HepG2 (cell line): ENCODE measurements around the gene FZD4. TPM values are rescaled to one million over a fixed set of nuclear protein-coding genes. Genes with fewer than 3 reads are reported as not detected.

Experiments used
- ATF4 ChIP-seq, 2 experiments: fragments of 450-650 bp in 1 of 2; sonication (generic) in 1 of 2; formaldehyde crosslinking; IDR thresholded peaks; 2 replicates each; pipeline versions ENCODE4 v1.5.0 to v1.8.0; 2020 to 2022; ENCODE audit warnings: mild to moderate bottlenecking in 1 of 2, missing genetic modification reagents in 1 of 2
- ELF4 ChIP-seq: sonication (generic); formaldehyde crosslinking; IDR thresholded peaks from 2 replicates; pipeline ENCODE4 v1.5.0; 2020; ENCODE audit warnings: missing genetic modification reagents, mild to moderate bottlenecking, moderate library complexity, borderline replicate concordance
- FOXP4 ChIP-seq: sonication (generic); formaldehyde crosslinking; IDR thresholded peaks from 2 replicates; pipeline ENCODE4 v1.4.0; 2020; ENCODE audit warnings: missing genetic modification reagents
- MED1 ChIP-seq: sonication (generic); formaldehyde crosslinking; IDR thresholded peaks from 2 replicates; pipeline ENCODE4 v1.4.0; 2020; ENCODE audit warnings: missing genetic modification reagents
- MEF2D ChIP-seq: sonication (generic); formaldehyde crosslinking; IDR thresholded peaks from 2 replicates; pipeline ENCODE4 v1.5.1; 2020; ENCODE audit warnings: mild to moderate bottlenecking, missing genetic modification reagents
- NR0B2 ChIP-seq: sonication (generic); formaldehyde crosslinking; IDR thresholded peaks from 2 replicates; pipeline ENCODE4 v1.4.0; 2020; ENCODE audit warnings: mild to moderate bottlenecking, missing genetic modification reagents
- PRDM15 ChIP-seq: sonication (generic); formaldehyde crosslinking; IDR thresholded peaks from 2 replicates; pipeline ENCODE4 v1.4.0; 2020; ENCODE audit warnings: missing genetic modification reagents
- ZBTB7B ChIP-seq: sonication (generic); formaldehyde crosslinking; IDR thresholded peaks from 2 replicates; pipeline ENCODE4 v1.4.0; 2020; ENCODE audit warnings: missing genetic modification reagents
- ZC3H4 ChIP-seq: sonication (generic); formaldehyde crosslinking; IDR thresholded peaks from 2 replicates; pipeline ENCODE4 v1.4.0; 2020; ENCODE audit warnings: missing genetic modification reagents, borderline replicate concordance
- ZFX ChIP-seq: sonication (generic); formaldehyde crosslinking; IDR thresholded peaks from 2 replicates; pipeline ENCODE4 v1.4.0; 2020; ENCODE audit warnings: mild to moderate bottlenecking, low read depth, missing genetic modification reagents, moderate library complexity
- ZNF329 ChIP-seq: sonication (generic); formaldehyde crosslinking; IDR thresholded peaks from 2 replicates; pipeline ENCODE4 v1.9.0; 2021; ENCODE audit warnings: low read depth, mild to moderate bottlenecking, missing genetic modification reagents
- ZNF674 ChIP-seq: sonication (generic); formaldehyde crosslinking; IDR thresholded peaks from 2 replicates; pipeline ENCODE4 v1.5.0; 2020; ENCODE audit warnings: low read depth, mild to moderate bottlenecking, missing genetic modification reagents
- ZNF782 ChIP-seq: sonication (generic); formaldehyde crosslinking; IDR thresholded peaks from 2 replicates; pipeline ENCODE4 v1.4.0; 2020; ENCODE audit warnings: missing genetic modification reagents, mild to moderate bottlenecking, borderline replicate concordance
- polyA plus RNA-seq, 8 experiments: library from polyadenylated mRNA; depleted of rRNA in 3 of 8; stranded (reverse) in 7 of 8; unstranded in 1 of 8; fragments of >200 nt; fragmentation: Illumina TruSeq in 4 of 8; extraction: Trizol in 4 of 8; gene quantifications; 2 replicates each; pipeline versions ENCODE4 v1.2.1 to v1.2.3, GENCODE V29; 2011 to 2016; ENCODE audit warnings: low read depth in 4 of 8, missing spikeins in 1 of 8, mixed read lengths in 1 of 8; ENCODE audit not compliant: insufficient read depth in 1 of 8
- total RNA-seq, 5 experiments: library from RNA; depleted of rRNA; stranded (reverse); fragments of >200 nt; fragmentation: Illumina TruSeq; extraction: Trizol; gene quantifications; 2 replicates each; pipeline ENCODE4 v1.2.3, GENCODE V29; 2016; ENCODE audit warnings: low read depth in 1 of 5
- TF ChIP-seq, protein P1 (sequence below): sonication (generic); formaldehyde crosslinking; IDR thresholded peaks from 2 replicates; pipeline ENCODE4 v1.5.0; 2020; ENCODE audit warnings: mild to moderate bottlenecking, missing genetic modification reagents, borderline replicate concordance
- TF ChIP-seq, protein P2 (sequence below): IDR thresholded peaks from 2 replicates; pipeline ENCODE4 v1.6.1; 2016; ENCODE audit warnings: control low read depth

FZD4 gene
- total and polyA plus RNA-seq, 2 of the 13 experiments (the other 11 are each of a cell fraction or from before 2014, with no cell fraction given): 46.5 to 70.4 TPM

- TF ChIP-seq ZC3H4 (no peak), ZFX (CRISPR knock-in tag) (peak; percentile 47; the same call in 1 of the 2 replicates), MED1 (CRISPR knock-in tag) (peak; percentile 54), MEF2D (no peak), ZNF782 (CRISPR knock-in tag) (no peak), ELF4 (no peak), ZBTB7B (0 out of 2 replicates have a peak, but pooled peaks have one; percentile 63), FOXP4 (CRISPR knock-in tag) (peak; percentile 63), ATF4 (CRISPR knock-in tag; IDR thresholded peaks at IDR 0.05) (no peak), PRDM15 (no peak), NR0B2 (CRISPR knock-in tag) (no peak), ZNF329 (CRISPR knock-in tag) (no peak), ZNF674 (CRISPR knock-in tag) (no peak)
- TF ChIP-seq, protein P1, sequence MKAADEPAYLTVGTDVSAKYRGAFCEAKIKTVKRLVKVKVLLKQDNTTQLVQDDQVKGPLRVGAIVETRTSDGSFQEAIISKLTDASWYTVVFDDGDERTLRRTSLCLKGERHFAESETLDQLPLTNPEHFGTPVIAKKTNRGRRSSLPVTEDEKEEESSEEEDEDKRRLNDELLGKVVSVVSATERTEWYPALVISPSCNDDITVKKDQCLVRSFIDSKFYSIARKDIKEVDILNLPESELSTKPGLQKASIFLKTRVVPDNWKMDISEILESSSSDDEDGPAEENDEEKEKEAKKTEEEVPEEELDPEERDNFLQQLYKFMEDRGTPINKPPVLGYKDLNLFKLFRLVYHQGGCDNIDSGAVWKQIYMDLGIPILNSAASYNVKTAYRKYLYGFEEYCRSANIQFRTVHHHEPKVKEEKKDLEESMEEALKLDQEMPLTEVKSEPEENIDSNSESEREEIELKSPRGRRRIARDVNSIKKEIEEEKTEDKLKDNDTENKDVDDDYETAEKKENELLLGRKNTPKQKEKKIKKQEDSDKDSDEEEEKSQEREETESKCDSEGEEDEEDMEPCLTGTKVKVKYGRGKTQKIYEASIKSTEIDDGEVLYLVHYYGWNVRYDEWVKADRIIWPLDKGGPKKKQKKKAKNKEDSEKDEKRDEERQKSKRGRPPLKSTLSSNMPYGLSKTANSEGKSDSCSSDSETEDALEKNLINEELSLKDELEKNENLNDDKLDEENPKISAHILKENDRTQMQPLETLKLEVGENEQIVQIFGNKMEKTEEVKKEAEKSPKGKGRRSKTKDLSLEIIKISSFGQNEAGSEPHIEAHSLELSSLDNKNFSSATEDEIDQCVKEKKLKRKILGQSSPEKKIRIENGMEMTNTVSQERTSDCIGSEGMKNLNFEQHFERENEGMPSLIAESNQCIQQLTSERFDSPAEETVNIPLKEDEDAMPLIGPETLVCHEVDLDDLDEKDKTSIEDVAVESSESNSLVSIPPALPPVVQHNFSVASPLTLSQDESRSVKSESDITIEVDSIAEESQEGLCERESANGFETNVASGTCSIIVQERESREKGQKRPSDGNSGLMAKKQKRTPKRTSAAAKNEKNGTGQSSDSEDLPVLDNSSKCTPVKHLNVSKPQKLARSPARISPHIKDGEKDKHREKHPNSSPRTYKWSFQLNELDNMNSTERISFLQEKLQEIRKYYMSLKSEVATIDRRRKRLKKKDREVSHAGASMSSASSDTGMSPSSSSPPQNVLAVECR (CRISPR knock-in tag): peak; percentile 37; the same call in 1 of the 2 replicates
- TF ChIP-seq, protein P2, sequence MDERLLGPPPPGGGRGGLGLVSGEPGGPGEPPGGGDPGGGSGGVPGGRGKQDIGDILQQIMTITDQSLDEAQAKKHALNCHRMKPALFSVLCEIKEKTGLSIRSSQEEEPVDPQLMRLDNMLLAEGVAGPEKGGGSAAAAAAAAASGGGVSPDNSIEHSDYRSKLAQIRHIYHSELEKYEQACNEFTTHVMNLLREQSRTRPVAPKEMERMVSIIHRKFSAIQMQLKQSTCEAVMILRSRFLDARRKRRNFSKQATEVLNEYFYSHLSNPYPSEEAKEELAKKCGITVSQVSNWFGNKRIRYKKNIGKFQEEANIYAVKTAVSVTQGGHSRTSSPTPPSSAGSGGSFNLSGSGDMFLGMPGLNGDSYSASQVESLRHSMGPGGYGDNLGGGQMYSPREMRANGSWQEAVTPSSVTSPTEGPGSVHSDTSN (CRISPR knock-in tag): 0 out of 2 replicates have a peak, but pooled peaks have one; percentile 27
Observed at GRCh38 chr11:86957976-86958646, 2.9 kb upstream of the FZD4 start (continued).
